Jurkat, Clone E6-1 (cell line): ENCODE results near the gene NPHP4.
"Not testable (repeated sequence)": the region's sequence is repeated elsewhere in the genome, so short reads cannot be mapped to it uniquely, and the experiment has no call there.

Experiments
- DNase-seq: peaks from one replicate; pipeline ENCODE4 v3.0.0-alpha.2; 2011; ENCODE audit warnings: low read depth, low spot score
- H3K4me3 ChIP-seq: 2 replicates; pipeline ENCODE4 v1.5.1; 2011; ENCODE audit warnings: mild to moderate bottlenecking, low read length, control low read depth, moderate library complexity

The NPHP4 gene

DNA sequence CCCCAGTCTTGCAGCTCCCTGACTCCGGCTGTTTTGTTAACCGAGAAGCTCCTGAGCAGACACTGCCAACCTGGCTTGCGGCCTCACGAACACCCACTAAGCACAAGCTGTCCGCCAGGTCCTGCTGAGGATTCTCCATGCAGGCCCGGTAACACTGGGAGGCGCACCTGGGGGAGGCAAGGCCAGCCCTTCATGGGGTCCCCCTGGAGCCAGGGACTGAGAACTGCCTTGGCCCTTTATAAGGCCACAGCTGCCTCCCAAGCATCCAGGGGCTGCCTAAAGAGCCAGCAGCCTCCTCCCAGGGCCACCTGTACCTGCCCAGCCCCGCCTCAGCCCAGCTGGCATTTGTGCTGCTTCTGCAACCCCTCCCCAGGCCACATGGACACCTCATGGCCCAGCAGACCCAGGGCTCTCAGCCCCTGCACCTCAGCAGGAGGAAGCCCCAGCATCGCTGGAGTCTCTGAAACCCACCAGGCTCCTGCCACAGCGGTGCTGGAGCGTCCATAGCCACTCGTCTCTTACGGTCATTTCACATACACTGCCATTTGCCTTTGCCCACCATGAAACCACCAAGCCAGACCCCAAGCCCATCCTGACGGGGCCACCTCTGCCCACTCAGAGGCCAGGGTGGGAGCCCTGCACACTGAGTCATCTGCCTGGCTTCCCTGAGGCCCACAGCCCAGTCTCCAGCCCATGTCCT lies 82.5 kb downstream of the NPHP4 start:
- H3K4me3 ChIP-seq = no peak overlapping the region
- no peak for DNase-seq

DNA sequence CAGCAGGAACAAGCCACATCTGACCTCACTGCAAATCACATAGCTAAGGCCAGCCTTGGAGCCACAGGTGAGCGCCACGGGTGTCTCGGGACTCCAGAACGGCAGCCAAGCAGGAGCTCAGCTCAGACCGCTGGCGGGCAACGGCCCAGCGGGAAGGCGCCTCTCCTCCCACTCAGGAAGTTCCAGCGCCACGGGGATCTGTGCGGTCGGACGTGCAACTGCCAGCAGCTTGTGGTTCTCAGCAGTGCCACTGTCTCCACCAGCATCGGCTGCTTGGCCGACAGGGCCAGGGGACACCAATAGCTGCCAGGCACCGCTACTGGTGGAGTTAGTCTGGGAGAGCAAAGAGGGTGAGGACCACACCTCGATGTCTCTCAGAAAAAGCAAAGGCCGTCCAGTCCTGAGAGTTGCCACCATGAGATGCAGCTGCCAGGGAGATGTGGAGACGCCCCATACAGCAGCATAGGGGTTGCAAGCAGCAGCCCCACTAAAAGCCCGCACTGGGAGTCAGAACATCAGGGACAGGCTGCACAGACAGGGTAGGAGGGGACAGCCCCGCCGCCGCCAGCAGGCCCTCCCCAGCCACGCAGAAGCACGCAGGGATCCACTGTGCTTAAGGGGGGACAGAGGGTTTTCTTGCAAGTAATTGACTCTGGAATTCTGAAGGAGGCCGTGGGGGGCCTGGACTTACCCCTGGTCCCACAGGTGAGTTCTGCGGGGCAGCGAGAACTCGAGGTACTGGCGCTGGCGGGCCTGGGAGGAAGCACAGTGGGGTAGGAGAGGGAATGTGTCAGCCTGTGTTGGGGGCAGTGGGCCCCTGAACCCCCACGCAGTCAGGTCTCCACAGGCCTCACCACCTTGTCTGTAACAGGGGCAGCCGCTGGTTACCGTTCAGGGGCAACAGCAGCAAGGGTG lies 83.5 kb downstream of the NPHP4 start:
- H3K4me3 ChIP-seq = no peak overlapping the region
- no peak for DNase-seq

DNA sequence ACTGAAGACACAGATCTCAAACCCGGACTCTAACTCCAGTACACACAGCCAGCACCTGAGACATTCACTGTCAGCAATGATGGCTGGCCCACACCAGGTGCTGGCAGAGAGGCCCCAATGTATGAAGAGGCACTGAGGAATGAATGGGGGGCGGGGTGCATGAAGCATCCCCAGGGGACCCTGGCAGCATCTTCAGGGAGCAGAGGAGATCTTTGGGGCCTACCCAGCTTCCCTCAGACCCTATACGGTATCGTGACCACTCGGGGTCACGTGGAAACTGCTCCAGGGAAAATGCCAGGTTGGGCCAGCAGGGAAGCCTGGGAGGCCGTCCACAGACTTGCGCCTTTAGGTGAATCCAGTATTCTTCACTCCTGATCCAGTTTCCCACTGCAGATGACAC lies 84.3 kb downstream of the NPHP4 start:
- H3K4me3 ChIP-seq = no peak overlapping the region

DNA sequence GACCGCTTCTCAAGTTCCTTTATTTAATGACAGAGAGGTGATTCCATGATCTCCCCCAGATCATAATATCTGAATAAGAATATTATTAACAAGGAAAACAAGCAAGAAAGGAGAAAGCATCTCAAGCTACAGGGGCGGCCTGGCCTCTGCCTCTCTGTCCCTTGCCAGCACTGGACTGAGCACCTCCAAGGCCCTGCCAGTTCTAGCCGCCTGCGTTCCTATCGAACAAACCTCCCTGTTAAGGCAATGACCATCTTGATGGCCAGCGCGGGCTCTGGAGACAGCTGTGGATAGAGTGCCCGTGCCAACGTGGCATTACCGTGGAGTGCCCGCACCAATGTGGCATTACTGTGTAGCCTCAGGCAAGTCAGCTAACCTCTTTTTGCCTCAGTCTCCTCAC lies 84.8 kb downstream of the NPHP4 start:
- DNase-seq = no peak
- no peak overlapping the region for H3K4me3 ChIP-seq

More for the DNA sequence above, 84.3 kb downstream of the NPHP4 start:
- no peak for DNase-seq

DNA sequence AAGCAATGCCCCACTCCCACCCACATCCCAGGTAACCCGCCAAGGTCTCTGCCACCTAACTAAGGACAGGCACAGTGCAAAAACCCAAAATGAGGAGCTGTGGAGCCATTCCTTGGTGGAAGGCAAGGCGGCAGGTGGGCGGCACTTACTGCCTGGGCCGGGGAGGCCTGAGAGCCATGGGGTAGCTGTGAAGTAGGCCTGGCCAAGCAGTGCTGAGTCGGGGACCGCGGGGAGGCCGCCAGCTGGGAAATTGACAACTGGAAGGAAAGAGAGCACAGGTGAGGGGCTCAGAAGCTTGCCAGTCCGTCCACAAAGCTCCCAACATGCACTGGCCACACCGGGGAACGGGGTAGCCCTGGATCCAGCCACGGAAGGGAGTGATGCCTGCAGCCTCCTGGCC lies 85.3 kb downstream of the NPHP4 start:
- H3K4me3 ChIP-seq = no peak overlapping the region
- DNase-seq = no peak

DNA sequence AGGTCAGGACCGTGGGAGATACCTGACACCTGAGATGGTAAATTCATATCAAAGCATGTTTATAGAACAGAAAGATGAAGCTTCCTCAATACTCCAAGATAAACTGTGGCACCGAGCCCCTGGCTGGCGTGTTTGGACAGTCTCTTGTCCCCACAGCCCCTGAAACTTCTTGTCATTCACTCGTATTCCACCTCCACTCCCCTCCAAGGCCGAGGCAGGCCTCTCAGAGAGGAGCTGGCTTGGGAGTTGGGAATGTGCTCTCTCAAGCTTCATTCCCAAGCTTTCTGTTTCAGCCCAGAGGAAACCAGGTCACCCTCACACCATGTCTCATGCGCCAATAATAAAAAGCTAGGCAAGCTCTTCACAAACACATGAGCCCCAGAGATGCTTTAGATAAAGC lies 86.1 kb downstream of the NPHP4 start:
- no peak for DNase-seq
- H3K4me3 ChIP-seq = no peak overlapping the region

DNA sequence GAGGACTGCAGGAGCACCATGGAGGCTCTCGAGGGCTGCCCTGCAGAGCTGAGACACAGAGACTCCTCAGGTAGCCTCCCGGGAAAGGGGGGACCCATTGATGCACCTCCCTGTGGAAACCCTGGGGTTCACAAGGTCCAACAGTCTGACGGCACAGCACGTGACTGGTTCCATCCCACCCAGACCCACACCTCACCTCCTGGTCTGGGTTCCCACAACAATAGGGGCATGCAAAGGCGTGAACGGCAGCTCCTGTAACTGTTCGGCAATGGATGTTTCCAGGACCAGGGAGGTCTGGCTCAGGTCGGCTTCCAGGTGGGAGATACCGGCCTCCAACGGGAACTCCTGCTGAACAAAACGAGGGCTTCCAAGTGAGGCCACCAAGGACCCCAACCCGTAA lies 86.8 kb downstream of the NPHP4 start:
- H3K4me3 ChIP-seq = no peak overlapping the region
- no peak for DNase-seq

DNA sequence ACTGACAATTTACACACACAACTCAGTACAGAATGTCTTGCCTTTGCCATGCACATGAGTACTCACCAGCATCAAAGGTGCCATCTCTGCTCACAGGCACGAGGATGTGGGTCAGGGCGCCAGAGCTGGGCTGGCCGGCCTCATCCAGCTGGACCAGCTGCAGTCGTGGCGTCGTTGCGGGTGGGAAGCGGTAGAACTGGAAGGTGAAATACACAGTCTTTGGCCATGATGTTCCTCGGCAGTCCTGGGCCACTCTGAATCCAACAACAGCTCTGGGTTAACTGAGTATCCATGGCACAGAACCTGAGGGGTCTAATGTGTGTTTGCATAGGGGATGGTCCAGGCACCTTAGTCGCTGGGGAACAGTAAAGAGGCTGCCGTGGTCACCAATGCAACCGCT lies 87.7 kb downstream of the NPHP4 start:
- H3K4me3 ChIP-seq = no peak overlapping the region
- no peak for DNase-seq

DNA sequence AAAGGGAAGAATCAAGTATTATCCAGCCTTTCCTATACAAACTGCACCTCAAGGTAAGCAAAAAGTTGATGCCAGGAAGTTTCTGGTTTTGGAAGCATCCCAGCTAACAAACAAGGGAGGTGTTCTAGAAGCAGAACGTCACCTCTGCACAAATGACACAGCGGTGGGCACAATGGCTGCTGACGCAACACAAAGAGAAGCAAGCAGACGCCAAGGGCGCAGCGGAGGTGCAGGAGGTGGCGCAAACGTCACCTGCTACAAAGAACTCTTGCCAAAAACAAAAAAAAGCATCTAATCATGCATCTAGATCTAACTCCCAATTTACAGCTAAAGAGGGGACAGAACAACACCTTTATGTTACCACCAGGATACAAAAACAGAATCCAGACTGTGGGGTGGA lies 88.5 kb downstream of the NPHP4 start:
- DNase-seq = no peak
- H3K4me3 ChIP-seq = no peak overlapping the region

DNA sequence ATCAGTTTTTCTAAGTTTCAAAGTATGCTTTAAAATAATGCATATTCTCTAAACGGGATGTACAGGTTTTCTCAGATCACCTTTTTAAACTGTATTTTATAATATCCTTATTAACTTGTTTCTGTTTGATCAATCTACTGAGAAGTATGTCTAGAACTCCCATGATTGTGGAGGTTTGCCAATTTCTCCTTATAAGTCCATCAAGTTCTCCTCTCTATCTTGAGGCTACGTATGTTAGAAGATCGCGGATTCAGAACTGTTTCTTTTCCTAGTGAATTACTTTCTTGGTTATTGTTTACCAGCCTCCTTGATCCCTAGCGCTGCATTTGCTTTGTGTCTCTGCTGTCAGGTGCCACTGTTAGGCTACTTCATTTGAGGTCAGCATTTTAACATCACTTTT lies 89.2 kb downstream of the NPHP4 start:
- H3K4me3 ChIP-seq = no peak overlapping the region
- no peak for DNase-seq

DNA sequence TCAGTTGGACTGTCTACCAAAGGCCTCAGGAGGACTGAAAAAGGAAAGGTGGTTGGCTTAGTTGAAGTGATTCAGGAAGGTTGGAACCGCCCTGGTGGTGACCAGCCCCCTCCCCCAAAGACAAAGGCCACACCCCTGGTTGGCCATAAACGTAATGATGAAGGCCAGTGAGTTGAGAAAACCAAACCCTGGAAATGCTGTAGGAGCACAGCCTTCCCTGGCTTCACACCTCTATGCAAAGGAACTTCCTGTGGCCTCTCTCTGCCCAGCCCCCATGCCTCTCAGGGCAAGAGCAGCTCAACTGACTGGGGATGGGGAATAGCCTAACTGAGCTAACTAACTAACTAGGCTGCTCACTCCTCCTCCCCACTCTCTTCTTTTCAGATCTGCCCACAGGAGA lies 90.4 kb downstream of the NPHP4 start:
- no peak overlapping the region for H3K4me3 ChIP-seq
- no peak for DNase-seq

DNA sequence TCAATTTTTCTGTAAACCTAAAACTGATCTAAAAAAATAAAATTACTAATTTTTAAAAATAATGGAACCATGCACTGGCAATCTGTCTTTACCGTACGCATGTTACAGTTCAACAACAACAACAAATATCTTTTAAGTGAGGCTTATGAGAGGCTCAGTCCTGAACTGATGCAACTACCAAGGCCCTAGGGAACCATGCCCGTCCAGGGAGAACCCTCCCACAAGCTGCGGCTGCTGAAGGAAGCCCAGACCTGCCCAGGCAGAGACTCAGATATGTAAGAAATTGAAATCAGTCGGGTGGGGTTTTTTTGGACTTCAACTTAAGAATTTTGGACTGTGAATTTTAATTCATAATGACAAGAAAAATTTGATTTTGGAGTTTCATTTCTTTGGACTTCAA lies 91.1 kb downstream of the NPHP4 start:
- H3K4me3 ChIP-seq = no peak overlapping the region
- no peak for DNase-seq

DNA sequence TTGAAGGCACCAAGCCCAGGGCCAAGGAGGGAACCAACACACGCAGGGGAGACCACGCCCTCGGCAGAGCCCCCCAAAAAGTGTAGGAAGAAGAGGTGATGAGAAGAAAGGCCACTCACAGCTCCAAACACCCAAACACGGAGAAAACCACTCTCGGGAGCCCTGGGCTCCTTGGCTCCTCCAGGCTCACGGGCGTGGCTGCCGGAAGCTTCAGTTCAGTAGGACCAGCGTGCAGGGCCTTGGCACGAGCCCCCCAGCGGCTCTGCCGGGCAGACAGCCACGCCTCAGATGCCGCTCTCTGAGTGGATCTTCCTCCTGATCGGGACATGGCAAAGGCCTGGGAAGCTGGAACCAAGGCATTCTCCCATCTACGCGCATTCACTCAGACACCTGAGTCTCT lies 94.0 kb downstream of the NPHP4 start:
- no peak overlapping the region for H3K4me3 ChIP-seq
- no peak for DNase-seq

DNA sequence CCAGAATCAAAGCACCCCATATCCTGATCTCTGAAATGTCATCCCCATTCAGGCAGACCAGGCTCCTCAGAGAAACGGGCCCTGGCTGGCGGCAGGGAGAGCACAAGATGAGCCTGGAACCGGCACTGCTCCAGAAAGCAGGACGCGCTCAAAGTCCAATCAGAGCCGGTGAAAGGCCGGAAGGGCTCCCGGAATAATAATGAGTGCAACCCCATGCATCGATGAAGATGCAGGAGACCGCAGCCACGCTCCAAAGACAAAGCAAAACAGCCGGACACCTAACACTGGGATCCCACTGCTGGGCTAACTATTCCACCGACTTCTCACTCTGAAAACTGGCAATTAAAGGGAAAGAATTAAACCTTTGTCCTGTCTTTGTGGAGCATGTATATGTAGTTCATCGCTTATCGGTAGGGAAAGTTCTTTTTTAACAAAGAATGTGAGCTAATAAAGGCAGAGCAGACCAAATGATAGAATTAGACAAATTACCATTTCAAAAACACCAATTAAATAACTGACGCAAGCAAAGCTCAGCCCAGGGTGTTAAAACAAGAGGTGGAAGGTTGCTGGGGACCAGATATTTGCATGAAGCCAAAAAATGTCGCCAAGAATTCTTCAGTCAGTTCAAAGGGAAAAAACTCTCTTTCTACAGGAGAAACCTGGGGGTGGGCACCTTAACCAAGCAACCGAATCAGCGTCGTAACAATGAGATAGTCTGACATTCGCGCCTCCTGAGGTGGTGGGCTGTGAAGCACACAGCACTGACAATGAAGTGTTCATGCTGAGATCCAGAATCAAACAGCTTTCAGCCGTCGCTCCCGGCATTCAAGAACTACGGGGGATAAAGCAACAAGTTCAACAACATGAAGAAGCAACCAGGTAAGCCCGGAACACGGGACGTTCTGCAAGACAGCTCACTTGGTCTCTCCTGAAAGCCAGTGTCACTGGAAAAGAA lies 95.2 kb downstream of the NPHP4 start:
- no peak overlapping the region for H3K4me3 ChIP-seq
- no peak for DNase-seq

DNA sequence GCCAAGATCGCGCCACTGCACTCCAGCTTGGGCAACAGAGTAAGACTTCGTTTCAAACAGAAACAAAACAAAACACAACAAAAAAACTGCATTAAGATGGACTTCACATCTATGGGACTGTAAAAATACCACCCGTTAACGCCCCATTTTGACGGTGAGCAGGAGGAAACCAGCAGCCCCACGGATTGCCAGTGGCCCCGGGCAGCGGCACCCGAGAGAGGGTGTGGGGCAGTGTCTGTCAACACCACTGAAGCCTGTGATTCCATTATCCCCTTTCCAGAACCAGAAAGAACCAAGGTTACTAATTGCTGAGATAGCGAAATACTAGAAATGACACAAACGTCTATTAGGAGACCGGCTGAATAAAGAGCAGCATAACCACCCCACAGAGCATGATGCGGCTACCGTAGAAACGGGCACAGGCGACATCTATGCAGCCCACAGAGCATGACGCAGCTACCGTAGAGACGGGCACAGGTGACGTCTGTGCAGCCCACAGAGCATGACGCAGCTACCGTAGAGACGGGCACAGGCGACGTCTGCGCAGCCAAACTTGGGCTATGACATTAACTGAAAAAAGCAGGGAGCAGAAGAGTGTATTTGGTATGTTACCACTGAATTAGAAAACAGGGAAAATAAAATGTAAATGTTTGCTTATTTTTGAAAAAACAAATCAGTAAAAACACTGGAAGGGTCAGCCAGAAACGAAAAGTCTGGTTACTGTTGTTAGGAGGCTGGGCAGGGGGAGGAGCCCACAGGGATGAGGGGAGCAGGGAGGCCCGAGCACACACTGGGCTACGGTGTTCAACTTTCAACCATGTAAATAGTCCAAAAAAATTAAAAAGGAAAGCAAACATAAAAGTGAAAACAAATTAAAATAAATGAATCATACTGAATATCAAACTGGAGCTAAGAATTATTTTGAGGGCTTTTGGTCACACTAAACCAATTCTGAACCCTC lies 96.5 kb downstream of the NPHP4 start:
- no peak overlapping the region for H3K4me3 ChIP-seq
- no peak for DNase-seq

DNA sequence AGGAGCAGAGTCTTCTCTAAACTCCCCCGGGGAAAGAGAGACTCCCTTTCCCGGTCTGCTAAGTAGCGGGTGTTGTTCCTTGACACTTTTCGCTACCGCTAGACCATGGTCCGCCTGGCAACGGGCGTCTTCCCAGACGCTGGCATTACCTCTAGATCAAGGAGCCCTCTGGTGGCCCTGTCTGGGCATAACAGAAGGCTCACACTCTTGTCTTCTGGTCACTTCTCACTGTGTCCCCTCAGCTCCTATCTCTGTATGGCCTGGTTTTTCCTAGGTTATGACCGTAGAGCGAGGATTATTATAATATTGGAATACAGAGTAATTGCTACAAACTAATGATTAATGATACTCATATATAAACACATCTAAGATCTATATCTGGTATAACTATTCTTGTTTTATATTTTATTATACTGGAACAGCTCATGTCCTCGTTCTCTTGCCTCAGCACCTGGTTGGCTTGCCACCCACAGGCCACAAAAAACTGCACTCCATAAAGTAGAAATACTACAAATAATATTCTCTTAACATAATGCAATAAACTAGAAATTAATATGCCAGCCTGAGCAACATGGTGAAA lies 98.4 kb downstream of the NPHP4 start:
- H3K4me3 ChIP-seq, DNase-seq: not testable (repeated sequence)

DNA sequence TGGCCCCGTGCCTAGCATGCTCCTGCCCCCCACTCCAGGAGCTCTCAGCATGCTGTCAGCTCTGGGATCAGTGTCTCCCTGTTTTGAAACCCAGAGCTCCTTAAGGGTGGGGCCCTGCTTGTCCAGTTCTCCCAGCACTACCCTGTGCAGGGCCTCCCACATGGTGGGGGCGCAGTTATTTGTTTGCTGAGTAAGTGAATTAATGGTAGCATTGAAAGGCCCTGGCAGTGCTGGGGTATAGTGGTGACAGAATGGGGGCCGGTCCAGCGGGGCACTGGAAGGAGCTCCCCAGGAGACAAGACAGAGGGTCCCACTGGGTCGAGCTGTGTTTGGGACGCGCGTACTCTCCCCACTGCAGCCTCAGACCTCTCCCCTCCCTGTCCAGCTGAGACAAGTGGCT lies 99.9 kb downstream of the NPHP4 start:
- H3K4me3 ChIP-seq = no peak overlapping the region
- no peak for DNase-seq

DNA sequence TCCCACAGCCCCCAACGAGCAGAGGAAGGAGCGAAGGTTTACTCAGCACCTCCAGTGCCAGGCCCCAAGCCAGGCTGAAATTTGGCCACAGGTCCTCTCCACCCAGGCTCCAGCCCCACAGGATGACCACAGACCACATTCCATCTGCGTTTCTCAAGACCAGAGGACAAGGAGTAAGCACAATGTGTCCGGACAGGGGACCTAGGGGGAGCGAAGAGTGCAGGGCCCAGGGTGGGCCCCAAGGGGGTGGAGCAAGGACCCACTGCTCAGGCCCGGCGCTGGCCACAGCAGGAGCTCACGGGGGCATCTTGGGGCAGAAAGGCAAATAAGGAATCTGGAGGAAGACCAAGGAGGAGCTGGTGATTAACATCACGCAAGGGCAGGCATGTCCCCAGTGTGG lies 100.5 kb downstream of the NPHP4 start:
- DNase-seq = no peak
- no peak overlapping the region for H3K4me3 ChIP-seq
